ENCODE measurements around the gene DDAH1.
"Not testable (repeated sequence)": the region's sequence is repeated elsewhere in the genome, so short reads cannot be mapped to it uniquely, and the experiment has no call there.

DDAH1 gene

GRCh38 chr1:85352055-85352454, 112.9 kb downstream of the DDAH1 start:
- no peak for TF ChIP-seq CTCF (IDR thresholded peaks at IDR 0.05; ENCODE audit: low read depth, low read length)
- Histone ChIP-seq H3K27me3 (ENCODE audit: insufficient read depth, low read depth, severe bottlenecking) (no peaks in the 10 kb centered on the region), H3K36me3 (peaks cover 4% of the 10 kb centered on the region; the same call in 1 of the 2 replicates), H3K4me3 (ENCODE audit: low read depth, low read length) (no peak overlapping the region), H3K9me3 (ENCODE audit: severe bottlenecking) (no peaks in the 10 kb centered on the region), H3K27ac (no peak overlapping the region)
- DNase-seq, result no peak

- no peaks in the 10 kb centered on the region for H3K27me3 ChIP-seq (ENCODE audit: insufficient read depth, low read depth, severe bottlenecking)
- H3K4me3 ChIP-seq (ENCODE audit: low read depth, low read length), result no peak overlapping the region
- no peak for DNase-seq
- no peak overlapping the region for H3K27ac ChIP-seq
- no peaks in the 10 kb centered on the region for H3K9me3 ChIP-seq (ENCODE audit: severe bottlenecking)
- peaks cover 4% of the 10 kb centered on the region; the same call in 1 of the 2 replicates for H3K36me3 ChIP-seq
- no peak for TF ChIP-seq CTCF (IDR thresholded peaks at IDR 0.05; ENCODE audit: low read depth, low read length)
Observed at GRCh38 chr1:85351202-85351828, 113.6 kb downstream of the DDAH1 start.

- no peaks in the 10 kb centered on the region for H3K27me3 ChIP-seq (ENCODE audit: insufficient read depth, low read depth, severe bottlenecking)
- H3K9me3 ChIP-seq (ENCODE audit: severe bottlenecking), result no peaks in the 10 kb centered on the region
- peaks cover 4% of the 10 kb centered on the region; the same call in 1 of the 2 replicates for H3K36me3 ChIP-seq
- no peak overlapping the region for H3K4me3 ChIP-seq (ENCODE audit: low read depth, low read length)
- DNase-seq, result no peak
- no peak overlapping the region for H3K27ac ChIP-seq
- no peak for TF ChIP-seq CTCF (IDR thresholded peaks at IDR 0.05; ENCODE audit: low read depth, low read length)
Observed at GRCh38 chr1:85349224-85349623, 115.7 kb downstream of the DDAH1 start.

- peaks cover 4% of the 10 kb centered on the region; the same call in 1 of the 2 replicates for H3K36me3 ChIP-seq
Observed at GRCh38 chr1:85347908-85348307, 117.1 kb downstream of the DDAH1 start.

GRCh38 chr1:85347275-85347674, 117.7 kb downstream of the DDAH1 start:
- H3K27ac ChIP-seq; DNase-seq; H3K9me3 ChIP-seq (ENCODE audit: severe bottlenecking); H3K27me3 ChIP-seq (ENCODE audit: insufficient read depth, low read depth, severe bottlenecking); H3K4me3 ChIP-seq (ENCODE audit: low read depth, low read length); H3K36me3 ChIP-seq: not testable (repeated sequence)

More at GRCh38 chr1:85347908-85348307, 117.1 kb downstream of the DDAH1 start:
- no peak for DNase-seq
- no peak overlapping the region for H3K4me3 ChIP-seq (ENCODE audit: low read depth, low read length)
- no peaks in the 10 kb centered on the region for H3K27me3 ChIP-seq (ENCODE audit: insufficient read depth, low read depth, severe bottlenecking)
- no peak for TF ChIP-seq CTCF (IDR thresholded peaks at IDR 0.05; ENCODE audit: low read depth, low read length)
- no peak overlapping the region for H3K27ac ChIP-seq
- no peaks in the 10 kb centered on the region for H3K9me3 ChIP-seq (ENCODE audit: severe bottlenecking)

- Histone ChIP-seq H3K9me3 (ENCODE audit: severe bottlenecking) (no peaks in the 10 kb centered on the region), H3K27ac (no peak overlapping the region), H3K27me3 (ENCODE audit: insufficient read depth, low read depth, severe bottlenecking) (no peaks in the 10 kb centered on the region), H3K36me3 (no peaks in the 10 kb centered on the region), H3K4me3 (ENCODE audit: low read depth, low read length) (no peak overlapping the region)
- TF ChIP-seq CTCF (IDR thresholded peaks at IDR 0.05; ENCODE audit: low read depth, low read length), result peak; percentile 73
- peak; percentile 21 for DNase-seq
Observed at GRCh38 chr1:85344256-85344694, 120.7 kb downstream of the DDAH1 start.
